Measurements from ENCODE around the gene SLC35F3.
"Not testable (repeated sequence)": the region's sequence is repeated elsewhere in the genome, so short reads cannot be mapped to it uniquely, and the experiment has no call there.

The SLC35F3 gene

DNA sequence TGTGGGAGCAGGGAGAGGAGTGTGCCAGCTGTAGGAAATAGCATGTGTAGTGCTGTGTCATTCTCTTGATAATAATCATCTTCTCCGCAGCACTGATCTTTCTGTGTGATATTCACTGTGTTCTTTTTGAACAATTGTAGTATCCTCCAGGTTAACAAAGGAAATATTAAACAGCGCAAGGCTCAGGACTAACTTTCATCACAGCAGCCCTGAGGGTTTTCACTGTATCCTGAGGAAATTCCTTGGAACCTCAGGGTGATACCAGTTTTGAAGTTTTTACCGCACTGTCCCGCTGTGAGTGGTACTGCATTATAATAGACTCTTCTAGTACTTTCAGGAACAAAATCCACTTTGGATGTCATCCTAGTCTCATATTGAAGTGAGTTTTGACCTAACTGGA lies 240.4 kb downstream of the SLC35F3 start:
- no peak for DNase-seq (ENCODE audit: low spot score)

DNA sequence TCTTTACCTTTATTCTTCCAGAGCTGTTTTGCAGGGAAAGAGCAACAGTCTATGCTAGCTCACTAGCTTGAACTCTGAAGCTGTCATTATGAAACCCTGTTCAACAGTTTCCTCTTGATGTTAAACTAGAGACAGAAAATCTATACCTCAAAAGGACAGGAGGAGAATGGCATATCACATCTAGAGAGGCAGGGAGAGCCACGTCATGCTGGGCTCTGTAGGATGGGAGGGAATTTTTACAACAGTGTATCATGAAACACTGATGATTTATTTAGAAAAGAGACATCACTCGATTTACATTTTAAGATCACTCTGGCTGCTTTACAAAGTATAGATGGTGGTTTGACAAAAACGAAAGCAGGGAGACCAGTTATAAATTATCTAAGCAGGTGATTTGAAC lies 243.9 kb downstream of the SLC35F3 start:
- no peak for DNase-seq (ENCODE audit: low spot score)

DNA sequence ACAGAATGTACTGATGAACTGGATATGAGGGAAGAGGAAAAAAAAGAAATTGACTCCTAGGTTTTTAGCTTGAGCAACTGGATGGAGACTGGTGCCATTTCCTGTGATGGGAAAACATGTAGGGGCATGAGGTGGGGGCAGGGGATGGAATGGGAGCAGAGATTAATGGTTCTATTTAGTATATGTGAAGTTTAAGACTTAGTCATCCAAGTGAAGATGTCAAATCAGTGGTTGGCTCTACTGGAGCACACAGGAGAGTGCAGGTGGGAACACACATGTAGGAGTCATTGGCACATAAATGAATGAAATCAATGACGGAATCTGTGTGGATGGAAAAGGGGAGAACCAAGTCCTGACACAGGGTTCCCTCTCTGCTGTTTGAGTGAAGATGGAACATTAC lies 244.3 kb downstream of the SLC35F3 start:
- no peak for DNase-seq (ENCODE audit: low spot score)

DNA sequence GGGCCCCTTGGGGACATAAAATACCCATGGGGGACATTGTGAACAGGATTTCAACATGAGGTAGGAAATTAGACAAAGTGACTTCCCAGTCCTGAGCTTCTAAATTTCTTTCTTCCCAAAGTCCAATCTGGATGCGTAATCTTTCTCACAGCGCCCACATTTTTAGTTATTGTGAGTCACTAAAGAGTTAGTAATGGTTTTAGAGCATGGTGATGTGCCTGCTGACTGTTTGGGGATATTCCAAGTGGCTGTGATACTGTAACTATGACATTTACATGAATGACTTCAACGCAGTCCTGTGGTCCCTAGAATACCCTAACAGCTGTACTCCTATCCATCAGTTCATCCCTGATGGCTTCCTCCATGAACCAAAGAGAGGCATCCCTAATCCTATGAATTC lies 244.7 kb downstream of the SLC35F3 start:
- DNase-seq (ENCODE audit: low spot score), result no peak

DNA sequence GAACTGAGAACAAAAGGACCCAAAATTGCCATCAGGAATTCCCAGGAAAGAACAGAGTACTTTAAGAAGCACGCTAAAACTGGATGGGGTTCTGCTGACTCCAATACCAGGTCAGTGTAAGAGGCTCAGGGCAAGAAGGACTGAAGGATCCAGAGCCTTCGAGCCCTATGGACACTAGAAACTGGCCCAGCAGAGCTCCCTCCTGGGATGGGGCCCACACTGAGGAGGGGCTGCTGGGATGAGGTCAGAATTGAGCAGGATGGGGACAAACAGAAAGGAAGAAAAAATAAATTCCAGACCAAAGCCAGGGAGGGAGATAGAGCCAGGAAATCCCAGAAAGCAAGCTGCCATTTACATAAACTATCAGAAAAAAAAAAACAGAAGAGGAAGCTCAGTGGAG lies 246.4 kb downstream of the SLC35F3 start:
- DNase-seq (ENCODE audit: low spot score), result no peak

DNA sequence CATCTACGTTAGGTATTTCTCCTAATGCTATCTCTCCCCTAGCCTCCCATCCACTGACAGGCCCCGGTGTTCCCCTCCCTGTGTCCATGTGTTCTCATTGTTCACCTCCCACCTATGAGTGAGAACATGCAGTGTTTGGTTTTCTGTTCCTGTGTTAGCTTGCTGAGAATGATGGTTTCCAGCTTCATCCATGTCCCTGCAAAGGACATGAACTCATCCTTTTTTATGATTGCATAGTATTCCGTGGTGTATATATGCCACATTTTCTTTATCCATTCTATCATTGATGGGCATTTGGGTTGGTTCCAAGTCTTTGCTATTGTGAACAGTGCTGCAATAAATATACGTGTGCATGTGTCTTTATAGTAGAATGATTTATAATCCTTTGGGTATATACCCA lies 247.9 kb downstream of the SLC35F3 start:
- DNase-seq (ENCODE audit: low spot score), result not testable (repeated sequence)

DNA sequence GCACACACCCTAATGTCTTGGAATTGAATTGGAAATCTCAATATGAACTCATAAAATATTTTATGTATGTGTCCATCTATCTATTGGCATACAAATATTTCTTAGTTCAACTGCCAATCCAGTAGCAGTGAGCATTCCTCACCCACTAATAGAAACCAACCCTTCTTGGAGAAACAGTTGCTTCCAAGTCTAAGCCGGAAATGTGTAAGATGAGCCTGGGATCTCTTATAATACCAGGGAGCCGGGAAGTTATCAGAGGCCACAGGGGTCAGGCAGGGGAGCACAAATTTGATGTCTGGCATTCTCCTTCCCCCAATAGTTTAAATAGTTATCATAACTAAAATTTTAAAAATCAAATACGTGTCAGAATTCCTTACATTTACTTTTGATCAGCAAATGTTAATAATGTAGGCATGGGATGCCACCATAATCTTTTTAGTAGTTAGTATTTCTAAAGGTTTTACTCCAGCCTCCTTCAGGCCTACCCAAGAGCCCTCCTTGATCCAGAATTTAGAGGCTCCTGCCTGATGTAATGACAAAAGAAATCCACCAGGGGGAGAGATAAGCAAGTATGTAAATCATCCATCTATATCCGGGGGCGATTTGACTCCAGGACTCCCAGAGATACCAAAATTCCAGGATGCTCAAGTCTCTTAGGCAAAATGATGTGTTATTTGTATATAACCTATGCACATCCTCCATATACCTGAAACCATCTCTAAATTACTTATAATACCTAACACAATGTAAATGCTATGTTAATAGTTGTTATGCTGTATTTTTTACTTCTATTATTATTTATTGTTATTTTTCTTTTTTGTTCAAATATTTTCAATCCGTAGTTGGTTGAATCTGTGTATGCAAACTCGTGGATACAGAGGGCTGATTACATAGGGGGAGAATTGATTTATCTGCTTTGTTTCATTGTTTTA lies 250.1 kb downstream of the SLC35F3 start:
- peak; percentile 72 for DNase-seq (ENCODE audit: low spot score)

DNA sequence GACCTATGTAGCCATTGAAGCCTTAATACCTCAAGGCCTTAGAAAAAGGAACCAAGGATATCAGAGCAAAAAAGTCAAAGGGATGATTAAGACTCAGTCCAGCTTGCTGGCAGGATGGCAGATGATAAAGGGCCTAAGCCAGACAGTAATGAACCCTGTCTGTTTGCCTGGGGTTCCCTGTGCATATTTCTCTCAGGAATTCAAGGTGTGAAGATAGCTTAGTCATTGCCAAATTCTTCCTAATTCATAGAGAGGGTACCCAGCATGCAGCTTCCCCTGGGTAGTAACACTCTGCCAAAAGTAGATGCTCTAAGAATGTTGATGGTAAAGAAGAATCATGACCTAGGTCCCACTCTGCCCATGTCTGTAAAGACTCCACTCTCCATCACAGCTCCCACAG lies 258.2 kb downstream of the SLC35F3 start:
- DNase-seq (ENCODE audit: low spot score), result no peak

DNA sequence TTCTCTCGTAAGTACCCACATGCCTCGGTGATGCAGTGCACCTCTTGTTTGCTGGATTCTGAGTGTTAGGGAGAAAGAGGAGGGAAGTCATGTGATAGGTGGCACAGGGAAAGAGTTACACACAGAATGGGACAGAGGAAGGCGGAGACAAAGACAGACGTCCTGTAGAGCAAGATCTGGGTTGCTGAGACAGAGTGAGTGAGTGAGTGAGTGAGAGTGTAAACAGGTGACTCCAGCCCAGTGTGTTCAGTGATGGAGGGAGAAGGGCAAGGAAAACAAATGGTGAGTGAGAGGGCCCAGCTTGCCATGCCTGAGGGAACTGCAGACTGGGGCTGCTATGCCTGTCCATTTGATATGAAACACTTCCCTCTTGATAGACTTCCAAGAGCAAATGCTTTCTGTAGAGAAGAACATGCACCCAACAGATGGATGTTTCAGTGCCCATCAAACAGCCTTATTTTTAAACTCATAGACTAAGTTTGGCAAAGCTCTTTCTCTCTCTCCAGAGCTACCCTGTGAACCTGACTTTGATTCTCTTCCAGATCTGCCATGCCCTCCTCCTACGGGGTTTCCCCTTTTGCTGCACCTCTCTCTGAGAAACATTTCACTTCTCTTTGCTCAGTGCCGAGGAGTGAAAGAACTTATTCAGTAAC lies 258.9 kb downstream of the SLC35F3 start:
- no peak for DNase-seq (ENCODE audit: low spot score)

DNA sequence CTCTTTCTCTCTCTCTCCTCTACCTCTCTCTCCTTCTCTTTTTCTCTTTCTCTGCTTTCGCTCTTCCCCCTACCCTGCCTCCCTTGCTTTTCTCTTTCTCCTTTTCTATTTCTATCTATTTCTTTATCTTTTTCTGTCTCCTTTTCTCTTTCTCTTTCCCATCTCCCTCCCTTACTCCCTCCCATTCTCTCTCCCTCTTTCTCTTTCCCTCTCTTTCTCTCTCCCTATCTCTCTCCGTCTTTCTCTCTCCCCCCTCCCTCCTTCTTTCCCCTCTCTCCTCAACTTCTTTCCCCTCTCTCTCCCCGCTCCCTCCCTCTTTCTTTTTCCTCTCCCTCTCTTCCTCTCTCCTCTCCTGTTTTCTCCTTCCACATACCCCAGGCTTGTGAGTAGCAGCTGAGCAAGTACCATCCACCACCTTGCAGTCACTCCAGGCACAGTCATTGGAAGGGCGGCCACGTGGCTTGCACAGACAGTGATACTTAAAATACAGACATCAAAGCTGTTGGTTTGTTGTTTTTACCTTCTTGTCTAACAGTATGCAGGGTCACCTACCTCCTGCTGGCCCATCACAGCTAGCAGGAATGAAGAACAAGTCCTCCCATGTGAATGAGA lies 259.7 kb downstream of the SLC35F3 start:
- no peak for DNase-seq (ENCODE audit: low spot score)

DNA sequence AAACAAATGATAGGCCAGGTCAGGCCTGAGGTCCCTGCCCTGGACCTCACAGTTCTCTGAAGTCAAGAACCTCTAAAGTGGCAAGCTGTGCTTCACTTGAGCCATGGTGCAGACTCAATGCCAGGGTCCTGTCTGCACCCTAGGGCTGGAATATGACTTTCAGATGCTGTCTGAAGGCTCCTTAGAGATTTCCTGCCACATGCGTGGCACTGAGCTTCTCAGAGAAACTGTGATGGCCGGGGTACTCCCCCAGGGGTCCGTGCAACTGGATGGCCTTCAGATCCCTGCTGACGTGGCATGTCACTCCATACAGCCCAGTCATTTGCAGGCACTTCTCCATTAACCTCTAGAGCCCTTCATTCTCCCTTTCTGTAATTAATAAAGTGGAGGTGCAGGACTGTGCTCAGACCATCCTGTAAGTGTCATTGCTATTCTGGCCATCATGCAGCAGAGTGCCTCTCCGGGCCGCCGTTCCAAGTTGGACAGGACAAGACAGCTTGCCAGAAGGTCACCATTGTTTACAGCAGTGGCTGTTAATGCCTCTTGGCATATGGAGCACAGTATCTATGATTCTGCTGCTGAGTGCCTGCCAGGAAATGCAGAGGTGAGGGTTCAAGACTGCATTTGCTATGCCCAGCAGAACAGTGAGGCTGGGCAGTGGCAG lies 263.7 kb downstream of the SLC35F3 start:
- no peak for DNase-seq (ENCODE audit: low spot score)

DNA sequence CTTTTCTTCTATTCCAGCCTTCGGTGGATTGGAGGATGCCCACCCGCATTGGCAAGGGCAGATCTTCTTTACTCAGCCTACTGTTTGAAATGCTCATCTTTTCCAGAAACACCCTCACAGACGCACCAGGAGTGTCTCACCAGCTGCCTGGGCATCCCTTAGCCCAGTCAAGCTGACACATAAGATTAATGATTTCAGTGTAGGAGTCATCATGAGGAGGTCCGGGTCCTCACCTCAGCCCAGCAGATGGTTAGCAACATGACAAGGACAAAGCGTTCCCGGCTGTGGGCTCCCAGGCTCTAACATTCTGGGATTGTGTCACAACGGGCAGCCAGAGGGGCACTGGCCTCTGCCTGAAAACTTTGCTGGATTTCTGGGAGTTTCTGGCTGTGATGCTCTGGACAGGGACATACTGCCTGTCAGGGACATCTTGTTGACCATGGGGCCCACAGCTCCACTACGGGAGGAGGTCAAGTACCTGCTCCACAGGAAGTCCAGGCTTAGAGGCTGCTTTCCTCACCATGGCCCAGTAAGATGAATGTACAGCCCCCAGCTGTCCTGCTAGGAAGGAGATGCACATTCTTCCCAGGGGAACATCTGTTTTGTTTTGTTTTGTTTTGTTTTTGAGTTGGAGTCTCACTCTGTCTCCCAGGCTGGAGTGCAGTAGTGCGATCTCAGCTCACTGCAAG lies 264.8 kb downstream of the SLC35F3 start:
- no peak for DNase-seq (ENCODE audit: low spot score)

DNA sequence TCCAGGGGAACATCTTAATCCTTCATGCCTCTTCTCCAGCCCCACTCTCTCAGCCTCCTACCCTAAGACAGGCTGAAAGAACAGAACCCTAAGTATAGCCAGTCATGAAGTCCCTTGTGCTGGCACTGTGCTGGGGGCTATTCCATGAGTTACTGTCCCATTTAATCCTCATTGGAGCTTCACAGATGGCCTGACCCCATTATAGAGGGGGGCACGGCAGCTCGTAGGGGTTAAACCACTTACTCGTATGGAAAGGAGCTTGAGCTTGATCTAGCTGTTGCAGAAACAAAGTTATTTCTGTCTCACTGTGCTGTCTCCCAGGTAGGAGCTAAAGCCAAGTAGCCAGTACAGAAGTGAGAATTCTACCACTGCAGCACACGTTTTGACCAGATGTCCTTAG lies 265.6 kb downstream of the SLC35F3 start:
- DNase-seq (ENCODE audit: low spot score), result no peak

DNA sequence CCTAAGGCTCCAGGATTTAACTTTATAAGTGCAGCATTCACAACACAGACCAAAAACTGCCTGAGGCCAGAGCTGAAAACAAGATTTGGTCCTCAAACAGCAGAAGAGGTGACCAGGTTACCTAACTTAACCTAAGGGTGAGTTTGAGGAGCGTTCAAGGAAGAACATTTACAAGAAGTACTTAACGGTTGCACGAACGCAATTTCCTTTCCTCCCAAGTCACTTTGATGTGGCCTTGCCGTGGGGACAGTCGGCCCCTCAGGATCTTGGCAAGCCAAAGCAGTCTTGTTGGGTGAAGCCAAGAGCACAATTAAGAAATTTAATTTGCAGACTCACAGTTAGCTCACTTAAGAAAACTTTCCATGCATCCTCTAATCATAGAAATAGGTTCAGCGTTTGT lies 266.1 kb downstream of the SLC35F3 start:
- DNase-seq (ENCODE audit: low spot score), result no peak

DNA sequence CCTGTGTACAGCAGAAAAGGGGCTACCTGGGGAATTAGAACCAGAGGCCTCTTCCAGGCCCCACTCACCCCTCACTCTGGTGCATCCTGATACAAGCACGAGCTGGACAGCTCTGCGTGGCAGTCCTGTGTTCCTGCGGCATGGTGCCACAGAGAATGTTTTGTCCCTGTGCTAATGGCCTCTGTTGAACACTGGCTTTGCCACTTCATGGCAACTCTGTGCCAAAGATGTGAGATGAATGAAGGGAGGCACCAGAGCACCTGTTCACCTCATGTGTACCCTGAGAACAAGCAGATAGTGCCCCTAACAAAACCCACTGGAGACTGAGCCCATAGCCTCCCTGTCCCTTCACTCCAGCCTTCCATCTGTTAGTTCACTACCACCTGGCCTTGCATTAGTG lies 269.5 kb downstream of the SLC35F3 start:
- DNase-seq (ENCODE audit: low spot score), result no peak

DNA sequence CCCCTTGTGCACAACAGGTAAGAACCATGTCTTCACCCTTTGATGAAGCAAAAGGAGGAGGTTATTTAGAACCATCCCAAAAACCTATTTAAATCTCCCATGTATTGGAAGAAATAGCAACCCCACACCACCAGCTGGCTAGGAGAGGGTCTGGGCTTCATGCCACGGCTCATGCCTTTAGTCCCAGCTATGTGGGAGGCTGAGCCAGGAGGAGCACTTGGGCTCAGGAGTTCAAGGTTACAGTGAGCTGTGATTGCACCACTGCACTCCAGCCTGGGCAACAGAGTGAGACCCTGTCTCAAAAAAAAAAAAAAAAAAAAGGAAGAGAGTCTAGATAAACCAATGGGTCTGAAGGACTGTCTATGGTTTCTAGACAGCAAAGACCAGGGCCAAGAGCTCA lies 270.9 kb downstream of the SLC35F3 start:
- DNase-seq (ENCODE audit: low spot score), result no peak

DNA sequence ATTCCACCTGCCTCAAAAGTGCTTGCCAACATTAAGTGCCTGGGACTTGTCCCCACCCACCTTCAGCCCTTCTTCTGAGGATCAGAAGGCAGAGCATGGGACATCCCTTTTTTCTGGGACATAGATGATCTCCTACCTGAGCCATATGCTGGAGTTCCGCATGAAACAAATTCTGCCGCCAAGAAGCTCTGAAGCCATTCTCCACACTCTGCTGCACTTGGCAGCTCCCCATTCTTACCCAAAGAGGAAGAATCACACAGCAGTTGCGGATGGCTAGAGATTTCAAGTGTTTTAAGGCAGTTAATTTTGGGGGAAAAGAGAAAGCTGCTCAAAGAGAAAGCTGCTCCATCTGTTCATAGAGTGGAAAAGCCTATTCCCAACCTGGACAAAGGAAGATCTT lies 271.5 kb downstream of the SLC35F3 start:
- DNase-seq (ENCODE audit: low spot score), result no peak

DNA sequence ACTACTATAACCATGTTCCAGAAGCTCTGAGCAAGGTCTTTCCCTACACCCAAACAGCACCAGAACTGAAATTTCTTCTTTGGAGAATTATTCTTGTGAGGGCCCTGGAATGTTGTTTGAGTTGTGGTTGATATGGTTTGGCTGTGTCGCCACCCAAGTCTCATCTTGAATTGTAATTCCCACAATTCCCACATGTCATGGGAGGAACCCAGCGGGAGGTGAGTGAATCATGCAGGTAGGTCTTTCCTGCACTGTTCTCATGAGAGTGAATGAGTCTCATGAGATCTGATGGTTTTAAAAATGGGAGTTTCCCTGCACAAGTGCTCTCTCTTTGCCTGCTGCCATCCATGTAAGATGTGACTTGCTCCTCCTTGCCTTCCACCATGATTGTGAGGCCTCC lies 272.4 kb downstream of the SLC35F3 start:
- DNase-seq (ENCODE audit: low spot score), result not testable (repeated sequence)

DNA sequence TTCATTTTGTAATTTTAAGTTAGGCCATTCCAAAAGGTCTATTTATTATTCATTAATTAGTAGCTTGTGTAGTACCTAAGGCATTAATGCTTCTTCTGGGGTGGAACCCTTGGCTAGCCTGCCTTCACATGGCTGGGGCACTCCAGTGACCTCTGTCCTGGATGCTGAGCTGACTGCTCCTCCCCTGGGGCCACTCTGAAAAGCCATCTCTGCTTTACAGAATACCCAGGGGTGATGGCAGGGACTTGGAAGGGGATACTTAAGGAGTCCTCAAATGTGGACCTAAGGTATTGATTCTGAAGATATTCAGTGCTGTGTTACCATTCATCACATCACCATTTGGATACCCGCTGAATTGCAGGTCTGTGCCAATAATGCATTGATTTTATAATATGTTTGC lies 281.0 kb downstream of the SLC35F3 start:
- DNase-seq (ENCODE audit: low spot score), result no peak

DNA sequence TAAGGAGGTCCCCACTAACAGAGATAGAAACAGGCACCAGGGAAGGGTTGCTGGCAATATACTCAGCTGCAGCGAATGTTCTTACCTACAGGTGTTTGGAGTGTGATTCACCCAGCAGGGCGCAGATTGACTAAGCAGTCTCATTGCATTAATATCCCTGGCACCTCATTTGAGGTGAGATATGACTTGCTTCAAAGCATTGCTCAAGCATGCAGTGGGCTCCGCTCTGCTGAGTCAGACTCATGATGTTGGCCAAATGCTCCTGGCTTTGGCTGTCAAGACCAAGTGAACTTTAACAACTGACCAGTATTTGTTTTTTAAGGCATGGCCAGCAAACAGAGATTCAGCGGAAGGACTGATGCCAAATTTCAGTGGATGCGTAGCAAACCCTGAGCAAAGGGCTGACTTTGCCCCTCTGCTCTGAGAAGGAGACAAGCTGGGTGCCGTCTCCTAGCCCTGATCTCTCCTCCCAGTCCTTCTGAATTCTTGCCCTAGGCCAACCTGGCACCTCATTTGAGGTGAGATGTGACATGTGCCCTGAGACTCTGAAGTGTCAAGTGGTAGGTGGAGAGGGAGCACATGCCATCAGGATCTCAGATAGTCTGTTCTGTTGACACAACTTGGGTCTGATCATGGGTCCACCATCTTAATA lies 281.7 kb downstream of the SLC35F3 start:
- no peak for DNase-seq (ENCODE audit: low spot score)

DNA sequence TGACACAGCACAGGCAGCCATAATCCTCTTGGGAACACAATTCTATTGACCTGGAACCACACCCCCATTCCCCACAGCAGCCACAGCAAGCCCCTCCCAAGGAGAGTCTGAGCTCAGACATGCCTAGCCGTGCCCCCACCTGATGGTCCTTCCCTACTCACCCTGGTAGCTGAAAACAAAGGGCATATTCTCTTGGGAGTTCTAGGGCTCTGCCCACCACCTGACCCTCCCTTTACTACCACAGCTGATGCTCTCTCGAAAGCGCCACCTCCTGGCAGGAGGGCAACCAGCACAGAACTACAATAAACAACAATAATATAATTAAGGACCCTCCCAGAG lies 283.9 kb downstream of the SLC35F3 start:
- no peak for DNase-seq (ENCODE audit: low spot score)

DNA sequence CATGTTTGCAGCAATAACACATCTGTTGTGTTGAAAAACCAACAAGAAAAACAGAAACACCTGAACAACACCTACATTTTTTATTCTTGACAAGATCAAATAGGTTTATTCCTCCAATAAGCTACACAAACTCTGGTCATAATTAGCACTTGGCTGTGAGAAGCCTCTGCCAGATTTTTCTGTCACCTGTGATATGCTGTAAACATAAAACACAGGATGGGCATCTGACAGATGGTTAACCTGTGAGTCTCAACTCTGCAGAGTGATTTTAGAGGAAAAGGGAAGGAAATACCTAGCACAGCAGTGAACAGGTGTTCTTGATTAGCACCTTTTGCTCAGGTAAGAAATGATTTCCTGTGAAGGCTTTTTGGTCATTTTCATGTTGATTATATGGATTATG lies 293.4 kb downstream of the SLC35F3 start:
- no peak for DNase-seq (ENCODE audit: low spot score)
